ENCODE measurements around the gene BARX1. TPM values are rescaled to one million over a fixed set of nuclear protein-coding genes. Genes with fewer than 3 reads are reported as not detected.
"Not testable (repeated sequence)": the region's sequence is repeated elsewhere in the genome, so short reads cannot be mapped to it uniquely, and the experiment has no call there.

The BARX1 gene
- total RNA-seq, 1 experiment from 2014 or later = not detected

- DNase-seq; H3K27me3 ChIP-seq (ENCODE audit: low read length); H3K9me2 ChIP-seq (replicated peaks; ENCODE audit: insufficient read depth, low read length); H2AFZ ChIP-seq (ENCODE audit: low read length); H3K9ac ChIP-seq (ENCODE audit: low read length); H3K9me3 ChIP-seq (ENCODE audit: low read length); H3K4me3 ChIP-seq (ENCODE audit: low read length); H3K79me2 ChIP-seq (ENCODE audit: low read length); H3K4me1 ChIP-seq (ENCODE audit: low read length); H3K36me3 ChIP-seq (ENCODE audit: insufficient read depth, low read length); H3K4me2 ChIP-seq (ENCODE audit: low read depth, low read length, poor library complexity, severe bottlenecking); H4K20me1 ChIP-seq (ENCODE audit: insufficient read depth, low read depth, low read length); H3K27ac ChIP-seq (ENCODE audit: low read length): not testable (repeated sequence)
Observed at GRCh38 chr9:93972655-93973054, 17.5 kb upstream of the BARX1 start.

- Histone ChIP-seq H3K4me1 (ENCODE audit: low read length) (no peaks in the 10 kb centered on the region), H2AFZ (ENCODE audit: low read length) (no peak overlapping the region), H3K27ac (ENCODE audit: low read length) (no peak overlapping the region), H3K36me3 (ENCODE audit: insufficient read depth, low read length) (no peaks in the 10 kb centered on the region), H3K9me3 (ENCODE audit: low read length) (no peaks in the 10 kb centered on the region), H3K4me2 (ENCODE audit: low read depth, low read length, poor library complexity, severe bottlenecking) (no peak overlapping the region), H4K20me1 (ENCODE audit: insufficient read depth, low read depth, low read length) (no peaks in the 10 kb centered on the region), H3K27me3 (ENCODE audit: low read length) (no peaks in the 10 kb centered on the region), H3K79me2 (ENCODE audit: low read length) (no peaks in the 10 kb centered on the region), H3K9me2 (replicated peaks; ENCODE audit: insufficient read depth, low read length) (no peaks in the 10 kb centered on the region), H3K9ac (ENCODE audit: low read length) (no peak overlapping the region), H3K4me3 (ENCODE audit: low read length) (no peak overlapping the region)
- no peak for DNase-seq
Observed at GRCh38 chr9:93969328-93969661, 14.1 kb upstream of the BARX1 start.

GRCh38 chr9:93968451-93969327, 13.5 kb upstream of the BARX1 start:
- no peaks in the 10 kb centered on the region for H4K20me1 ChIP-seq (ENCODE audit: insufficient read depth, low read depth, low read length)
- no peak overlapping the region for H3K9ac ChIP-seq (ENCODE audit: low read length)
- no peaks in the 10 kb centered on the region for H3K36me3 ChIP-seq (ENCODE audit: insufficient read depth, low read length)

GRCh38 chr9:93967020-93967803, 12.1 kb upstream of the BARX1 start:
- Histone ChIP-seq H3K4me3 (ENCODE audit: low read length) (no peak overlapping the region), H3K9me2 (replicated peaks; ENCODE audit: insufficient read depth, low read length) (no peaks in the 10 kb centered on the region), H3K27ac (ENCODE audit: low read length) (no peak overlapping the region), H2AFZ (ENCODE audit: low read length) (no peak overlapping the region), H3K4me1 (ENCODE audit: low read length) (no peaks in the 10 kb centered on the region), H3K4me2 (ENCODE audit: low read depth, low read length, poor library complexity, severe bottlenecking) (no peak overlapping the region), H4K20me1 (ENCODE audit: insufficient read depth, low read depth, low read length) (peaks cover 6% of the 10 kb centered on the region), H3K9me3 (ENCODE audit: low read length) (no peaks in the 10 kb centered on the region), H3K36me3 (ENCODE audit: insufficient read depth, low read length) (no peaks in the 10 kb centered on the region), H3K9ac (ENCODE audit: low read length) (no peak overlapping the region), H3K79me2 (ENCODE audit: low read length) (no peaks in the 10 kb centered on the region), H3K27me3 (ENCODE audit: low read length) (no peaks in the 10 kb centered on the region)
- DNase-seq = no peak

More at GRCh38 chr9:93968451-93969327, 13.5 kb upstream of the BARX1 start:
- H3K4me2 ChIP-seq (ENCODE audit: low read depth, low read length, poor library complexity, severe bottlenecking) = no peak overlapping the region
- no peak for DNase-seq
- no peak overlapping the region for H2AFZ ChIP-seq (ENCODE audit: low read length)
- no peak overlapping the region for H3K27ac ChIP-seq (ENCODE audit: low read length)
- no peaks in the 10 kb centered on the region for H3K9me2 ChIP-seq (replicated peaks; ENCODE audit: insufficient read depth, low read length)
- no peaks in the 10 kb centered on the region for H3K4me1 ChIP-seq (ENCODE audit: low read length)
- no peak overlapping the region for H3K4me3 ChIP-seq (ENCODE audit: low read length)
- H3K9me3 ChIP-seq (ENCODE audit: low read length) = no peaks in the 10 kb centered on the region
- H3K27me3 ChIP-seq (ENCODE audit: low read length) = no peaks in the 10 kb centered on the region
- no peaks in the 10 kb centered on the region for H3K79me2 ChIP-seq (ENCODE audit: low read length)

DNA sequence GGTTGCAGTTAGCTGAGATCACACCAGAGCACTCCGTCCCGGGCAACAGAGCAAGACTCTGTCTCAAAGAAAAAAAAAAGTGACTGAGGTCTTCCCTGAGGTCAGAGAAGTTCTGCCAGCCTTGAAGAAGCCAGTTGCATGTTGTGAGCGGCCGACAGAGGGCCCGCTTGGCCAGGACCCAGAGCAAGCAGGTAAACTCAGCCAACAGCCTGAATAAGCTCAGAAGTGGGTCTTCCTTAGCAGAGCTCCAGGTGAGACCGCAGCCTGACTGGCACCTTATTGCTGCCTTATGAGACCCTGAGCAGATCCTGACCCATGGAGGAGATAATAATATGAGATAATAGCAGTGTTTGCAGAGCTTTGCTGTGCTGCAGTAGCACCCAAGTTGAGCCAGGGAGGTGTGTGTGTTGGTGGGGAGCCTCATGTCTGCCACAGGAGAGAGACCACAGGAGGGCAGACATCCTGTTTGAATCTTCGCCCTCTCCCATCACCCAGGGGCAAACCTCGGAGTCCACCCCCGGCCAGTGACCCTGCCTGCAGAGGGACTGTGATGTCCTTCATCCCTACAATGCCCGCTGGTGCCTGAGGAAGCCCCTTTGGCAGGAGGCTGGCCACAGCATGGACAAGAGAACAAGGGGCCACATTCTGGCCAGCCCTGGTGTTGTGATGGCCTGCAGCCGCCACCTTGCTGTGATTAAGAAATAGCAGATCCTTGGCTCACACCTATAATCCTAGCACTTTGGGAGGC, 10.8 kb upstream of the BARX1 start:
- Histone ChIP-seq H3K9ac (ENCODE audit: low read length) (no peak overlapping the region), H3K27ac (ENCODE audit: low read length) (no peak overlapping the region), H3K9me3 (ENCODE audit: low read length) (no peaks in the 10 kb centered on the region), H3K36me3 (ENCODE audit: insufficient read depth, low read length) (no peaks in the 10 kb centered on the region), H2AFZ (ENCODE audit: low read length) (no peak overlapping the region), H3K4me2 (ENCODE audit: low read depth, low read length, poor library complexity, severe bottlenecking) (no peak overlapping the region), H3K27me3 (ENCODE audit: low read length) (no peaks in the 10 kb centered on the region), H3K4me1 (ENCODE audit: low read length) (no peaks in the 10 kb centered on the region), H3K4me3 (ENCODE audit: low read length) (no peak overlapping the region), H3K79me2 (ENCODE audit: low read length) (no peaks in the 10 kb centered on the region), H3K9me2 (replicated peaks; ENCODE audit: insufficient read depth, low read length) (no peaks in the 10 kb centered on the region), H4K20me1 (ENCODE audit: insufficient read depth, low read depth, low read length) (peaks cover 6% of the 10 kb centered on the region)
- peak; percentile 48 for DNase-seq

- no peaks in the 10 kb centered on the region for H3K9me3 ChIP-seq (ENCODE audit: low read length)
- no peak overlapping the region for H2AFZ ChIP-seq (ENCODE audit: low read length)
- H3K9ac ChIP-seq (ENCODE audit: low read length) = no peak overlapping the region
- no peak overlapping the region for H3K27ac ChIP-seq (ENCODE audit: low read length)
- H3K27me3 ChIP-seq (ENCODE audit: low read length) = no peaks in the 10 kb centered on the region
- DNase-seq = no peak
- no peak overlapping the region for H3K4me3 ChIP-seq (ENCODE audit: low read length)
- H3K4me2 ChIP-seq (ENCODE audit: low read depth, low read length, poor library complexity, severe bottlenecking) = no peak overlapping the region
- H3K79me2 ChIP-seq (ENCODE audit: low read length) = no peaks in the 10 kb centered on the region
- no peaks in the 10 kb centered on the region for H3K36me3 ChIP-seq (ENCODE audit: insufficient read depth, low read length)
- H4K20me1 ChIP-seq (ENCODE audit: insufficient read depth, low read depth, low read length) = peaks cover 6% of the 10 kb centered on the region
- no peaks in the 10 kb centered on the region for H3K4me1 ChIP-seq (ENCODE audit: low read length)
- H3K9me2 ChIP-seq (replicated peaks; ENCODE audit: insufficient read depth, low read length) = no peaks in the 10 kb centered on the region
Observed at GRCh38 chr9:93964685-93965084, 9.5 kb upstream of the BARX1 start.

- H4K20me1 ChIP-seq (ENCODE audit: insufficient read depth, low read depth, low read length) = peaks cover 6% of the 10 kb centered on the region
- DNase-seq = no peak
- H3K27me3 ChIP-seq (ENCODE audit: low read length) = no peaks in the 10 kb centered on the region
Observed at GRCh38 chr9:93963969-93964368, 8.8 kb upstream of the BARX1 start.

DNA sequence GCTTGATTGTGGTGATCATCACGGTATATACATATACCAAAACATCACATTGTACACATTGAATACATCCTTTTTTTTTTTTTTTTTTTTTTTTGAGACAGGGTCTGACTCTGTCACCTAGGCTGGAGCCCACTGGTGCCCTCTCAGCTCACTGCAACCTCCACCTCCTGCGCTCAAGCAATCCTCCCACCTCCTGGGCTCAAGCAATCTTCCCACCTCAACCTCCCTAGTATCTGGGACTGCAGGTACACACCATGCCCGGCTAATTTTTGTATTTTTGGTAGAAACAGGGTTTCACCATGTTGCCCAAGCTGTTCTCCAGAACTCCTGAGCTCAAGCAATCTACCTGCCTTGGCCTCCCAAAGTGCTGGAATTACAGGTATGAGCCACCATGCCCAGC, 8.3 kb upstream of the BARX1 start:
- H4K20me1 ChIP-seq (ENCODE audit: insufficient read depth, low read depth, low read length); H3K4me2 ChIP-seq (ENCODE audit: low read depth, low read length, poor library complexity, severe bottlenecking); DNase-seq; H3K36me3 ChIP-seq (ENCODE audit: insufficient read depth, low read length); H3K4me3 ChIP-seq (ENCODE audit: low read length); H3K9ac ChIP-seq (ENCODE audit: low read length); H2AFZ ChIP-seq (ENCODE audit: low read length); H3K9me3 ChIP-seq (ENCODE audit: low read length); H3K27me3 ChIP-seq (ENCODE audit: low read length); H3K79me2 ChIP-seq (ENCODE audit: low read length); H3K9me2 ChIP-seq (replicated peaks; ENCODE audit: insufficient read depth, low read length); H3K4me1 ChIP-seq (ENCODE audit: low read length); H3K27ac ChIP-seq (ENCODE audit: low read length): not testable (repeated sequence)

More at GRCh38 chr9:93963969-93964368, 8.8 kb upstream of the BARX1 start:
- no peak overlapping the region for H3K4me2 ChIP-seq (ENCODE audit: low read depth, low read length, poor library complexity, severe bottlenecking)
- no peaks in the 10 kb centered on the region for H3K79me2 ChIP-seq (ENCODE audit: low read length)
- H3K27ac ChIP-seq (ENCODE audit: low read length) = no peak overlapping the region
- H3K9me3 ChIP-seq (ENCODE audit: low read length) = no peaks in the 10 kb centered on the region
- no peak overlapping the region for H3K9ac ChIP-seq (ENCODE audit: low read length)
- H3K9me2 ChIP-seq (replicated peaks; ENCODE audit: insufficient read depth, low read length) = no peaks in the 10 kb centered on the region
- H3K4me3 ChIP-seq (ENCODE audit: low read length) = no peak overlapping the region
- no peak overlapping the region for H2AFZ ChIP-seq (ENCODE audit: low read length)
- no peaks in the 10 kb centered on the region for H3K36me3 ChIP-seq (ENCODE audit: insufficient read depth, low read length)
- peaks cover 2% of the 10 kb centered on the region for H3K4me1 ChIP-seq (ENCODE audit: low read length)

Data from Karpas-422 (cell line).